K562 (cell line): ENCODE measurements around the gene SACM1L.

ENCODE experiments used
- ATF1 ChIP-seq, 2 experiments: fragments of 450-650 bp in 1 of 2; IDR thresholded peaks; 2 replicates each; pipeline ENCODE4 v1.6.1; 2016; ENCODE audit warnings: missing compliant biosample characterization in 1 of 2, missing genetic modification characterization in 1 of 2
- ATF3 ChIP-seq, 2 experiments: fragments of 450-650 bp in 1 of 2; sonication (generic) in 1 of 2; formaldehyde crosslinking in 1 of 2; IDR thresholded peaks in 1 of 2; conservative IDR thresholded peaks in 1 of 2; 2 replicates each; pipeline versions ENCODE4 v1.6.1 to v1.8.1; 2016 to 2023; ENCODE audit warnings: mild to moderate bottlenecking in 2 of 2, moderate library complexity in 2 of 2, inconsistent platforms in 1 of 2, missing genetic modification reagents in 1 of 2
- EZH2 ChIP-seq: IDR thresholded peaks from 2 replicates; pipeline ENCODE4 v1.6.1; 2012; ENCODE audit warnings: low read depth, mild to moderate bottlenecking, inconsistent platforms, low read length, borderline replicate concordance
- MXI1 ChIP-seq: IDR thresholded peaks from 2 replicates; pipeline ENCODE4 v1.6.1; 2011; ENCODE audit warnings: low read depth, mild to moderate bottlenecking, improper control_type of control experiment, low read length
- SP1 ChIP-seq: sonication (generic); formaldehyde crosslinking; IDR thresholded peaks from 2 replicates; pipeline ENCODE4 v1.8.1; 2022; ENCODE audit warnings: mild to moderate bottlenecking, missing genetic modification reagents
- YY1 ChIP-seq, 3 experiments: IDR thresholded peaks; 2 replicates each; pipeline ENCODE4 v1.6.1; 2011; ENCODE audit warnings: low read length in 2 of 3, mild to moderate bottlenecking in 2 of 3, moderate library complexity in 2 of 3, borderline replicate concordance in 1 of 3, control low read depth in 1 of 3, low read depth in 1 of 3; ENCODE audit not compliant: insufficient read depth in 3 of 3, insufficient replicate concordance in 2 of 3, control insufficient read depth in 1 of 3, insufficient read length in 1 of 3; ENCODE audit errors: extremely low read depth in 1 of 3
- ZNF239 ChIP-seq: fragments of 250-450 bp; sonication (Bioruptor Pico); IDR thresholded peaks from 2 replicates; pipeline ENCODE4 v1.4.0; 2020; ENCODE audit warnings: mild to moderate bottlenecking

DNA sequence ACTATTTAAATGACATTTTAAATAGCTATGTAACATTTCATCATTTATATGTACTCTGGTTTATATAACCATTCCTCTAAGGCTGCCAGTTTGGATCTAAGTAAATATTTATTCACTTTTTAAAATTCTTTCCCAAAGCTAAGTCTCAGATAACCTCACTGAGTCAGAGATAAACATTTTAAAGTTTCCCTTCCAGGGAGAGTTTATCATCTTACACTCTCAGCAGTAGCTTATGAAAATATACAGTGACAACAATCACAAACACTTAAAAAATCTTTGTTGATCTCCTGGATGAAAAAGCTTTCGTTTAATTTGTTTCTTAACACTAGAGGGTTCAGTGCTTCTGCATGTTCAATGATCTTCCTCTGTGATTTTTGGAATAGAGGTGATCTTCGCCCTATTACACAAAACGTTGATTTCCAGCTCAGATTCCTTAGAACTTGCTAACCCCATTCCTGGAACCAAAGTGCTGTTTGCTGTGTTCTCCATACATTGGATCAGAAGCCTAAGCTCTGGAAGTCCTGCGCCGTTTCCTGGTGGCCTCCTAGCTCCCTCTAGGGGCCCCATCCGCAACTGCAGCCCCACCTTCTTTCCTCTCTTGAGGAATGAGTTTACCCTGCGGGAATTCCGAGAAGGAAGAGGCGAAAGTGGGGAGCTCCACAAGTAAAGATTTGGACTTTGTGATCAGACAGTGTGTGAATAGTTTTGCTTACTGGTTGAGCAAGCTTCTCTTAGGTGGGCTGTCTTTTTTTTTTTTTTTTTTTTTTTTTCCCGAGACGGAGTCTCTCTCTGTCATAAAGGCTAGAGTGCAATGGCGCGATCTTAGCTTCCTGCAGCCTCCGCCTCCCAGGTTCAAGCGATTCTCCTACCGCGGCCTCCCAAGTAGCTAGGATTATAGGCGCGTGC, 29.3 kb upstream of the SACM1L start:
- no peak for TF ChIP-seq ATF1 (CRISPR knock-in tag; IDR thresholded peaks at IDR 0.05)
- no peak for TF ChIP-seq ATF1 (tag; IDR thresholded peaks at IDR 0.05)
- no peak for TF ChIP-seq SP1 (CRISPR knock-in tag)
- no peak for TF ChIP-seq MXI1
- no peak for TF ChIP-seq EZH2
- TF ChIP-seq ZNF239, result no peak
- TF ChIP-seq ATF3 (IDR thresholded peaks at IDR 0.05), result no peak
- TF ChIP-seq ATF3 (CRISPR knock-in tag; conservative IDR thresholded peaks at IDR 0.05), result no peak
- no peak for TF ChIP-seq YY1 (IDR thresholded peaks at IDR 0.05; ENCODE audit: borderline replicate concordance in 1 of 3, control insufficient read depth in 1 of 3, extremely low read depth in 1 of 3, insufficient read depth in 3 of 3, insufficient read length in 1 of 3, insufficient replicate concordance in 2 of 3, low read depth in 1 of 3, low read length in 2 of 3)
